ENCODE measurements around the gene DNAJC5. TPM values are rescaled to one million over a fixed set of nuclear protein-coding genes. Genes with fewer than 3 reads are reported as not detected.

DNAJC5 gene
- total and polyA plus RNA-seq, 2 of the 8 experiments (the other 6 are each of a cell fraction or from before 2014, with no cell fraction given): 19.2 to 31.2 TPM

DNA sequence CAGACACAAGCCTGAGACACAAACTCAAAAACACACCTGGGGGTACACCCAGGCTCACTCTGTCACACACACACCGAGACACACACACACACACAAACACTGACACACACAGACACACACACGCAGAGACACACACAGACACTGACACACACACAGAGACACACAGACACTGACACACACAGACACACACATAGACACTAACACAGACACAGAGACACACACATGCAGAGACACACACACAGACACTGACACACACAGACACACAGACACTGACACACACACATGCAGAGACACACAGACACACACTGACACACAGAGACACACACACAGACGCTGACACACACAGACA is 48.1 kb upstream of the DNAJC5 start:
- Histone ChIP-seq H3K4me2 (ENCODE audit: insufficient read depth in 1 of 2, low read depth in 2 of 2, low read length in 2 of 2) (peak overlapping the region; percentile 67 to 82), H3K4me1 (replicated peaks in 1 of 4; ENCODE audit: control insufficient read depth in 3 of 4, insufficient read depth in 4 of 4, low read length in 3 of 4) (peaks cover 6 to 29% (median 23%) of the 10 kb centered on the region in 4 experiments), H3K23ac (ENCODE audit: insufficient read length) (no peak overlapping the region), H2AK5ac (ENCODE audit: low read depth, low read length) (peak overlapping the region; percentile 100), H3K56ac (replicated peaks; ENCODE audit: insufficient read length, low read depth, low read length) (peak overlapping the region; percentile 86), H3K14ac (ENCODE audit: insufficient read length) (peak overlapping the region; percentile 95), H2BK120ac (replicated peaks; ENCODE audit: low read depth, low read length) (peak overlapping the region; percentile 100), H3K27me3 (replicated peaks in 1 of 4; ENCODE audit: control insufficient read depth in 3 of 4, extremely low read depth in 1 of 4, insufficient read depth in 3 of 4, low read length in 3 of 4) (no peaks in the 10 kb centered on the region), H2BK5ac (ENCODE audit: low read depth, low read length) (peak overlapping the region; percentile 100), H3K79me2 (ENCODE audit: control insufficient read depth in 1 of 2, insufficient read depth in 2 of 2, low read length in 2 of 2) (no peaks in the 10 kb centered on the region), H3K9ac (replicated peaks in 1 of 4; ENCODE audit: extremely low read depth in 1 of 4, low read depth in 3 of 4, low read length in 3 of 4) (peak overlapping the region in 2 of 4 experiments; percentile 34 to 38; a peak in 2 of 7 replicates), H2AFZ (ENCODE audit: low read length) (no peak overlapping the region), H3K27ac (ENCODE audit: low read depth, low read length) (peak overlapping the region; percentile 60), H2BK15ac (ENCODE audit: low read length) (peak overlapping the region; percentile 100), H3K4me3 (ENCODE audit: extremely low read depth in 1 of 4, insufficient read depth in 2 of 4, low read depth in 3 of 4, low read length in 4 of 4) (peak overlapping the region in 1 of 4 experiments; percentile 60; a peak in 2 of 8 replicates), H3K36me3 (ENCODE audit: control insufficient read depth in 2 of 4, insufficient read depth in 4 of 4, low read length in 3 of 4) (no peaks in the 10 kb centered on the region), H3K9me3 (ENCODE audit: insufficient read depth in 2 of 2, low read depth in 1 of 2, low read length in 1 of 2) (no peaks in the 10 kb centered on the region), H4K20me1 (replicated peaks in 1 of 2; ENCODE audit: control insufficient read depth in 1 of 2, insufficient read depth in 2 of 2, low read length in 2 of 2) (peaks cover 0 to 4% of the 10 kb centered on the region in 2 experiments), H4K5ac (ENCODE audit: insufficient read length, low read depth, low read length) (peak overlapping the region; percentile 91), H3K18ac (ENCODE audit: extremely low read depth, low read length) (peak overlapping the region; percentile 93), H4K91ac (replicated peaks; ENCODE audit: insufficient read length, low read length) (peak overlapping the region; percentile 100), H3K23me2 (ENCODE audit: low read depth, low read length) (peaks cover 12% of the 10 kb centered on the region; the same call in 1 of the 2 replicates), H2BK20ac (ENCODE audit: low read length) (peak overlapping the region; percentile 100), H3K4ac (replicated peaks; ENCODE audit: insufficient read length, low read depth, low read length) (peak overlapping the region; percentile 100), H4K8ac (ENCODE audit: extremely low read depth, insufficient read depth, low read length) (peak overlapping the region; percentile 81; the same call in 1 of the 2 replicates), H3K79me1 (ENCODE audit: low read depth, low read length) (no peaks in the 10 kb centered on the region), H2BK12ac (ENCODE audit: low read depth, low read length) (peak overlapping the region; percentile 100)
- DNase-seq (ENCODE audit: low read depth in 1 of 2, low spot score in 2 of 2): no peak
- ChIA-PET CTCF (ENCODE audit: partially characterized antibody) (interaction anchor here (0.9 to 2.0 kb wide), 5 partner anchors 13 to 61 kb away, joined by 3 to 14 read pairs (median 7); partner anchors contain the start of genes ABHD16B and TPD52L2), POLR2A (ENCODE audit: partially characterized antibody) (interaction anchor here (1.4 to 3.6 kb wide), 7 partner anchors 9 to 325 kb away, joined by 4 to 52 read pairs (median 9); partner anchors contain the start of genes ABHD16B, PPDPF and TPD52L2)
- no peak for FAIRE-seq
- 50% methylated on average over 3 of the region's 3 CpGs; no CpG with 5 or more reads in 1 of the 2 experiments for WGBS, 2 experiments (ENCODE audit: extremely low coverage in 1 of 2, insufficient coverage in 1 of 2, insufficient read length in 1 of 2, insufficient replicate concordance in 2 of 2, low coverage in 1 of 2, low lambda C conversion rate in 2 of 2, missing lambda C conversion rate in 1 of 2)
- TF ChIP-seq KDM1A (IDR thresholded peaks at IDR 0.05; ENCODE audit: borderline replicate concordance, low read length): no peak
- no peak for TF ChIP-seq BACH1 (IDR thresholded peaks at IDR 0.05; ENCODE audit: low read length)

Data from H1 (cell line).